ENCODE data around the gene SAMM50.
"Not testable (repeated sequence)": the region's sequence is repeated elsewhere in the genome, so short reads cannot be mapped to it uniquely, and the experiment has no call there.

The SAMM50 gene

DNA sequence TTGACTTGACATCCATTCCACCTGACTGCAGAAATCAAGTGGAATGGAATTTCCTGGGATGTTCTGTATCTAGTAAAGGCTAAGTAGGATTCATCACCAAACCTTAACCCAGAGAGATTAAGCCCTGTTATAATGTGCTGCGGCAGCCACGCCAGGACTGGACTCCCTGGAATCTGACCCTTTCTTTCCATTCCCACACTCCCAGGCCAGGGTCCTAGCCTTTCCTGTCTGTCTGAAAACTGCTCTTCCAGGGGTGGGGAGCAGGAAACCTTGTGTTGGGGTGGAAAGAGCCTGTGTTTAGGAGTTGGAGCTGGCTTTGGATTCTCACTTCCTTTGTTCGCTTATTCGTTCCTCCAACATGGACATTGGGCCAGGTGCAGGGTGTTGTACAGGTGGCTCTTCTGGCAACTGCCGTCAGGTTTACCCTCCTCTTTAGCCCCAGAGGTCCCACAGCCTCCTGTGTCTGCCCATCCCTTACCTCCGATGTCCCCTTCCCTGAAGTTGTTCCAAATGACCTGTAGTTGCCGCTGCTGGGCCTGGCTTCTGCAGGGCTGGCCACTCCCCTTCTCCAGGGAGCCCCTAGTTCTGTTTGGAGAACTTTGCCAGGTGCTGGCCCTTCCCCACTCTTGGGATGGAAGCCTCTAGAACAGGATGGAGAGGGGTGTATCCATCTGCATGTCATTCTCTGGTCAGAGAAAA is 48.3 kb downstream of the SAMM50 start:
- DNase-seq = no peak

GRCh38 chr22:44004104-44004460 is 48.8 kb downstream of the SAMM50 start:
- DNase-seq = no peak

DNA sequence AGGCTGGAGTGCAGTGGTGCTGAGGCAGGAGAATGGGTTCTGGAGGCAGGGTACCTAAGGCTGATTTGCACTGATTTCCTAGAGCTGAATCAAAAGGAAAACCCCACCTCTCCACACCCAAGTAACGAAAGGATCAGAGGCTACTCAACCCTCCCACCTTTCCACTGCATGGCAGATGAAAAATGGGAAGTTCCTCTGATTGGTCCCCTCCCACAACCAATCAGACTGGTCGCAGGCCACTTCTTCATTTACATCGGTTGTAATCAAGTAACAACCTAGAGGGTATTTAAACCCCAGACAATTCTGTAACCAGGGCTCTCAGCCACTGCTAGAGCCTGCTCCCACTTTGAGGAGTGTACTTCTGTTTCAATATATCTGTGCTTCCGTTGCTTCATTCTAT is 50.3 kb downstream of the SAMM50 start:
- DNase-seq = peak; percentile 65 to 70 (median 69)

- peak; percentile 74 to 94 (median 90) for DNase-seq
Measured at GRCh38 chr22:44012162-44012561, 56.9 kb downstream of the SAMM50 start.

- peak in 2 of 3 donors; percentile 36 to 53 for DNase-seq
Measured at GRCh38 chr22:44012591-44012990, 57.3 kb downstream of the SAMM50 start.

DNA sequence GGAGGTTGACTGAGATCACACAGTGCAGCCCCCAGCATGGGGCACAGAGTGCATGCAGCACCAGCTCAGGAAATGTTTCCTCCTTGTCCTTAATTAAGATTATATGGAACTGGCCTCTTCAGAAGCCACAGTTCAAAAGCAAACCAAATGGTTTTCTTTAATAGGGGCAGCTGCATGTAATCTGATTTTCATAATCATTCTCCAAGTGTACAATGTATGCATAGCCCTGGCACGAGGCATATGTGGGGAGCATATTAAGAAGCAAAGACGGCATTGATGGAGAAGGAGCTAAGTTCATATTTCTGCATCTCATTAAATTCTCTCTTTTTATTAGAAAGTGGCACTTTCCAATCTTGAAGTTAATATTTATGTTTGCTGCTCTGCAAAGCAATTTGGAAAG is 59.0 kb downstream of the SAMM50 start:
- no peak for DNase-seq

DNA sequence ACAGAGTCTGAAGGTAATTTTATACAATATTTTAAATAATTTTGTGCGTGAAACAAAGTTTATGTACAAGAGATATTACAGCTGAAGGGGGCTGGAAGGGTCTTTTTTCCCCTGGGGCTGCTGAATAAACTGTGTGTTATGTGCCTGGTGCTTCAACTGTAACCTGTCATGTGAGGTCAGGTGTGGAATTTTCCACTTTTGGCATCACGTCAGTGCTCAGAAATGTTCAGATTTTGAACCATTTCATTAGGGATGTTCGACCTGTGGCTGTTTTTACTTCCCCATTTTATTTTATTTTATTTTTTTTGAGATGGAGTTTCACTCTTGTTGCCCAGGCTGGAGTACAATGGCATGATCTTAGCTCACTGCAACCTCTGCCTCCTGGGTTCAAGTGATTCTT is 61.3 kb downstream of the SAMM50 start:
- DNase-seq = not testable (repeated sequence)

GRCh38 chr22:44018594-44018993 is 63.4 kb downstream of the SAMM50 start:
- DNase-seq = no peak

DNA sequence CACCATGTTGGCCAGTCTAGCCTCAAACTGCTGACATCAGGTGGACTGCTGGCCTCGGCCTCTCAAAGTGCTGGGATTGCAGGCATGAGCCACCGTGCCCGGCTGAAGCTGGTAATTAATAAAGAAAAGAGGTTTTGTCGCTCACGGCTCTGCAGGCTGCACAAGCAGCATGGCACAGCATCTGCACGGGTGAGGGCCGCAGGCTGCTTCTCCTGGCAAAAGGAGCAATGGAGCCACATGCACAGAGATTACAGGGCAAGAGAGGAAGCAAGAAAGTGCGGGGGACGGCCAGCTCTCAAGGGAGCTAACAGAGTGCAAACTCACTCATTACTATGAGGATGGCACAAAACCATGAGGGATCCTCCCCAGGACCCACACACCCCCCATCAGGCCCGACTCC is 64.2 kb downstream of the SAMM50 start:
- DNase-seq = no peak

DNA sequence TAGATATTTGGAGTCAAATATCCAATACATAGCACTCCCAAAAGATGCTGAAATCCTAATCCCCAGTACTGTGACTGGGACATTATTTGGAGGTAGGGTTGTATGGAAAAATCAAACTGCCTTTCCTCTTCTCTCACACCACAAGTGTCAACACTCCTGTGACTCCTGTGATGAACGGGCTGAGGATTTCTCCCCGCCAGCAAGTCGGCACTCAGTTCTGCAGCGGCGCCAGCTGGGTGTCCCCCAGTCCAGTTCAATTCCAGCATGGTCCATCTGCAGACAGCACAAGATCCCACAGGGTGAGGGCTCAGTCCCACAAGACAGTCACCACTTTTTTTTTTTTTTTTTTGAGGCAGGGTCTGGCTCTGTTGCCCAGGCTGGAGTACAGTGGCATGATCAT is 64.6 kb downstream of the SAMM50 start:
- no peak for DNase-seq

DNA sequence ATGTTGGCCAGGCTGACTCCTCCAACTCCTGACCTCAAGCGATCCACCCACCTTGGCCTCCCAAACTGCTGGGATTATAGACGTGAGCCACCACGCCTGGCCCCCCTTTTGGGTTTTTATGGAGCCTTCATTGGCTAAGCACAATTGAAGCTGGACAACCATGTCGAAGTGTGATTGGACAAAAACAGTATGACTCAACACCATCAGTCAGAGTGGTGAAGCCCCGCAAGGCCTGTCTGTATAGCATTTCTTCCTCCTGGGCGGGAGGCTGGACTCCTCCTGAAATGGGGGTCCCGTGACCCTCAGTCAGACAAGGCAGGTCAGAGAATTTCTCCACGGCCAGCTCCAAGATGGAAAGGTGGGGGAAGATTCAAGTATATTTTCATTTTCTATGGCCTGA is 65.7 kb downstream of the SAMM50 start:
- no peak for DNase-seq

DNA sequence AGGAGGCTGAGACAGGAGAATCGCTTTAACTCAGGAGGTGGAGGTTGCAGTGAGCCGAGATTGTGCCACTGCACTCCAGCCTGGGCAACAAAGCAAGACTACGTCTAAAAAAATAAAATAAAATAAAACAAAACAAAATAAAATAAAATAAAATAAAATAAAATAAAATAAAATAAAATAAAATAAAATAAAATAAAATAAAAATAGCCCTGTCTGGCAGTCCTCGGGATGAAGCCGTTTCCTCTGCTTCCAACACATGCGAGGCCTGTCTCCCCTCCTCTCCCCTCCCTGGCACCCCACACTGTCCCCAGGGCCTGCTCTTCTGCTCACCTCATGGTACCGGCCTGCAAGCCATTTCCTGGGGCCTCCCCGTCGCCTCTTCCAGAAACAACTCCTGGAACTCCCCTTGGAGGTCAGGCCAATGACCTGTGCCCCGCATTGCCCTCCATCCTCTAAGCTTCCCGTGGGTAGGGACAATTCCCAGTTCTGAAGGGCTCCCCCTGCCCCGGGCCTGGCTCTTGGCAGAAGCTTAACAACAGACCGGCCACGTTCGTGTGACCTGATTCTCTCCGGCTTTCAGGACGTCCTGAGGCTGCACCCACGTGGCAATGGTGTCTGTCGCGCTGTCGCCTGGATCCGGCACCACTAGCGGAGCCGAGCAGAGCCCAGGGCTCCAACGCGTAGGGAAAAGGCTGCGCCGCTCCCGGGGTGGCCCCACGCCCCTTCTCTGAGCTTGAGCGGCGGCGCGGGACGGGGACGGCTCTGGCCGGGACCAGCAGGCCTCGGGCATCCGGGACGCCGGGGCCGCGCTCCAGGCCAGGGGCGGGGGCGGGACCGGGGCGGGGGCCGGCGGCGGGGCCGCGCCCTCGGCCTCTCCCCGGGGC is 68.4 kb downstream of the SAMM50 start:
- DNase-seq = peak; percentile 75 to 87 (median 78)

GRCh38 chr22:44024288-44024921 is 69.2 kb downstream of the SAMM50 start, which contains the start of gene PARVB:
TSS of gene PARVB (plus strand) at chr22:44024302. CDS start at chr22:44024340, 38 bp downstream.
- DNase-seq = peak; percentile 43 to 72 (median 44)

DNA sequence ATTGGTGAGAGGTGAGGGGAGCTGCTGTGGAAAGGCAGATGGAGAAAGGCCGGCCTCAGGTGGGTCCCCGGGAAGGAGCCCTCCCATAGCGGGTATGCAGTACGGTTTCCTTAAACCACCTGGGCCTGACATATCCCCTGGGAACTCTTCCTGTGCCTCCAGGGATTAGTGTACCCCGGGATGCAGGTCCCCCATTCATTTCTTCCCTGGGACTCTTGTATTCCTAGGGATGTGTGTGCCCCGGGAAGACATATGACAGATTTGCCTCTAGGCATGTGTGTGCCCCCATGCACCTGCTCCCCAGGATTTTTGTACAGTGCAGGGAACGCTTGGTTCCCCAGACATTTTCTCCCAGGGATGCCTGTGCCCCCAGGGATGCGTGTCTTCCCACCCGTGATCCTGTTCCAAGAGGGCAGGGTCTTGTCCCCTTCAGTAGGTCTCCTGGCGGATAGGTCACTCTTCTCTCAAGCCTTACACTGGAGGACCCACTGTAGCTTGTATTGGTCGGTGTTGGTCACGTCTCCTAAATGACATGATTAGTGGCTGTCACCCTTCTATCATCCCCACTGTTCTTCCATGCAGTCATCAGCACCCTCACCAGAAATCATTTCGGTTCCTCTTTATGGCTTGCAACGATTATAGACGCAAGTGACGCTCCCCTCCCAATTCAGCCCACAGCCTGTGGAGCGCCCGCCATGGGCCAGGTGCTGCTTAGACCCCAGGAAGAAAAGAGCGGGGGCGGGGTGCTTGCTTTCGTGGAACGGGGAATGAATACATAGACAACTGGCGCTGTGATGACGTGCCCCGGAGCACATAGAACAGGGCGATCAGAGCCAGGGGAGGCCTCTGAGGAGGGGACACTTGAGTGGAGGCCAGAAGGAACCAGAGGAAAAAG is 70.2 kb downstream of the SAMM50 start:
- DNase-seq = peak; percentile 85 to 91 (median 90)

DNA sequence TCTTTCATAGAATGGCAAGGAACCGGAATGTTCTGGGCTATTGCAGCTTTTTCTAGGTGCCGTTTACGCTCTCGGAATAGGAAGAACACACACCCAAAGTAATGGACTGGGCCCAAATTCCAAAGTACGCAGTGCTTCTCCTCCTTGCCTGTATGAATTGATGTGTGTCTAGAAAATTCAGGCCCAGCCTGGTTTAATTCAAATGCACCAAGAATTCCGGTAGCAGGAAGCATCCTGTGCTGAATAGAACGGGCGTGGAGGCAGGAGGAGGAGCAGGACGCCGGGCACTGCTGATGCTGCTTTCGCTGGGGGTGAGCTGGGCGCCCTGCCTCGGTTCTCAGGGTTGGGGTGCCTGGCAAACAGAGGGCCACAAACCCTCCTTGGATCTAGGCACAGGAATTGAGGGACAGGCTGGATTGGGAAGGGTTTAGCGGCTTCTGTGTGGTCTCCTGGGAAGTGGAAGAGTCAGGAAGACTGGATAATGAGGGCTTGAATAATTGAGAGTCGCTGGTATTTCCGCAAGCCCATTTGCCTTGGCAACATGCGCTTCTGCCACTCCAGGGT is 70.9 kb downstream of the SAMM50 start:
- peak in 2 of 3 donors; percentile 9 to 19 for DNase-seq

DNA sequence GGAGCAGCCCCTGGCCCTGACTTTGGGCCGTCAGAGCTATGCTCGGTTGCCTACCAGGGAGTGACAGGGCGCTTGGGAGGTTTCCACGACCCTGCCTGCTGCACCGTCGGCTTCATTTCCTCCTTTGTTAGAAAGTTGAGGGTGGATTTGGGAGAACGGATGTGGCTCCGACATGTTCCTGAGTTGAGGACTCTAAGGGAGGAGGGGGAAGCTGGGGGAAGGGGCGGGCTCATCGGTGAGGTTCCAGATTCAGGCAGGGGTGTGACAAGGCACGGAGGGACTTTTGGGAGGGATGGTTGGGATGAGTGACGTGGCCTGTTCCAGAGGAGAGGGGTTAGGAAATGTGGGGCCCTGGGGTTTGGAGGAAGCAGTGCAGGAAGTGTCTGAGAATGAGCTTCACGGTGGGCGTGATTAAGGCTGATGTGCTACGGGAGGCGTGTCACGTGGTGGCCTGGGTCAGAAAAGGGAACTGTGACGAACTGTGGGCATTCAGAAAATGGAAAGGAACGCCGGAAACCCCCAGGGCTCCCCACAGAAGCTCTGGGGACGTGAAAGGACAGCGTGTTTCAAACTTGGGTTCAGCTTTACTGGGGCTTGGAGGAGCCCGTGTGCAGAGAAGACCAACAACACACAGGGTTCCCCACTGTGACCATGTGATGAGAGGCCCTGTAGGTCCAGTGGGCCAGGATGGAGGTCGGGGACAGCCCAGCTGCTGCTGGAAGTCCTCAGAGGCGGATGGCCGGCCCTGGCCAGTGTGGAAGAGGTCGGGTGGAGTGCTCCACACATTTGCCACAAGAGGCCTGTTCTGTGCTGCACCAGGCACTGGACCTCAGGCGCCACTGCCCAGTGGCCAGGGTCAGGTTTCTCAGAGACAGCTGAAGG is 71.6 kb downstream of the SAMM50 start:
- DNase-seq = peak; percentile 97 to 99 (median 99)

DNA sequence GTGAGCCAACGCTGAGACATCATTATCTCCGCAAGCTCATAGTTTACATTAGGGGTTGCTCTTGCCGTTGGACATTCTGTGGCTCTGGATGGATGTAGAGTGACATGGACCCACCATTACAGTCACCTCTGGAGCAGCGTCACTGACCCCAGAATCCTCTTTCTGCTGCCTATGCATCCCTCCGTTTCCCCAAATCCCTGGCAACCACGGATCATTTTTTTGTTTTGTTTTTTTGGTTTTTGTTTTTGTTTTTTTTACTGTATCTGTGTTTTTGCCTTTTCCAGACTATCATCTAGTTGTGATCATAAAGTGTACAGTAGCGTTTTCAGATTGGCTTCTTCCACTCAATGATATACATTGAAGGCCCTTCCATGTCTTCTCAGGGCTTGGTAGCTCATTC is 72.8 kb downstream of the SAMM50 start:
- DNase-seq = no peak

DNA sequence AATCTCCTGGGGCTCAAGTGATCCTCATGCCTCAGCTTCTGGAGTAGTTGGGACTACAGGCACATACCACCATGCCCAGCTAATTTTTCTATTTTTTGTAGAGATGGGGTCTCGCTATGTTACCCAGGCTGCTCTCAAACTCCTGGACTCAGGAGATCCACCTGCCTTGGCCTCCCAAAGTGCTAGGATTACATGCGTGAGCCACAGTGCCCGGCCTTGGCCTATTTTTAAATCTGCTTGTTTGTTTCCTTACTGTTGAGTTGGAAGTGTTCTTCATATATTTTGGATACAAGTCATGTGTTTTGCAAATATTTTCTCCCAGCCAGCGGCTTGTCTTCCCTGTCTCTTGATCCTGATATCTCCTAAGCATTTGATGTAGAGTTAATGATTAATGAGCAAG is 73.8 kb downstream of the SAMM50 start:
- DNase-seq = no peak

- no peak for DNase-seq
Measured at GRCh38 chr22:44030051-44030701, 74.9 kb downstream of the SAMM50 start.

DNA sequence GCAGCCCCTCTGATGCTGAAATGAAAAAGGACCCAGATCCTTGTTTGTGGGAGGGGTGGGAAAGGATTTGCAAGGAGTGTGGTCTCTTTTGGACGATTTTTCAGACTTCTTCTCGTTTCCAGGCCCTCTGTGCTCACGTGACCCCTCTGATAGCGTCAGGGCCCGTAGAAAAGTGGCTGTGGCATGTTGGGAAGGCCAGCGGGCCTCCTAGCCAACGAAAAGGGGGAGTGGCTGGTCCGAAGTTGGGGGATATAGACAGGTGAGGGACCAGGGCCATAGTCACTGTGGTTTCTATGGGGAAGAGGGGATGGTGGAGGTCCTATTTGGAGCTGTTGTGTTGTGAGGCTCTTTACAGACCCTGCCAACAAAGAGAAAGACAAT is 75.5 kb downstream of the SAMM50 start:
- DNase-seq = peak in 1 of 3 donors; percentile 13
